Lower leg skin (tissue), 3 donors: ENCODE measurements around the gene PDSS2.

ENCODE experiments used
- POLR2A ChIP-seq, 2 donors: fragments of 450-650 bp; IDR thresholded peaks; one replicate each; pipeline ENCODE4 v1.6.1; 2016 to 2017; ENCODE audit warnings: antibody characterized with exemption in 2 of 2, mild to moderate bottlenecking in 1 of 2, moderate library complexity in 1 of 2
- TF ChIP-seq, protein P1 (sequence below), 3 donors: fragments of 450-650 bp; IDR thresholded peaks; one replicate each; pipeline ENCODE4 v1.5.1; 2016; ENCODE audit warnings: antibody characterized with exemption in 3 of 3, mild to moderate bottlenecking in 3 of 3, moderate library complexity in 2 of 3

DNA sequence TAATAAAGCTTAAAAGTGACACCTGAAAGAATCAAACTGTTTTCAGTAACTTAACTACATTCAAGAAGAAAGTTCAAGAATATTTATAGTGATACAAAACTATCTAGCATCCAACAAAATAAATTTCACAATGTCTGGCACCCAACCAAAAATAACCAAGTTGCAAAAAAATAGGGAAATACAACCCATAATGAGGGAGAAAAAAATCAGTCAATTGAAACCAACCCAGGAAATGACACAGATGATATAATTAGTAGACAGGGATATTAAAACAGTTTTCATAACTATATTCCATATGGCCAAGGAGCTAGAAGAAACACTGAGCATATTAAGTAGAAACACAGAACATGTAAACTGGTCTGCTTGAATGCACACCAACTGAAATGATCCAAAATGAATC is 223.9 kb downstream of the PDSS2 start:
- no peak for TF ChIP-seq POLR2A (IDR thresholded peaks at IDR 0.05)
- TF ChIP-seq, protein P1, sequence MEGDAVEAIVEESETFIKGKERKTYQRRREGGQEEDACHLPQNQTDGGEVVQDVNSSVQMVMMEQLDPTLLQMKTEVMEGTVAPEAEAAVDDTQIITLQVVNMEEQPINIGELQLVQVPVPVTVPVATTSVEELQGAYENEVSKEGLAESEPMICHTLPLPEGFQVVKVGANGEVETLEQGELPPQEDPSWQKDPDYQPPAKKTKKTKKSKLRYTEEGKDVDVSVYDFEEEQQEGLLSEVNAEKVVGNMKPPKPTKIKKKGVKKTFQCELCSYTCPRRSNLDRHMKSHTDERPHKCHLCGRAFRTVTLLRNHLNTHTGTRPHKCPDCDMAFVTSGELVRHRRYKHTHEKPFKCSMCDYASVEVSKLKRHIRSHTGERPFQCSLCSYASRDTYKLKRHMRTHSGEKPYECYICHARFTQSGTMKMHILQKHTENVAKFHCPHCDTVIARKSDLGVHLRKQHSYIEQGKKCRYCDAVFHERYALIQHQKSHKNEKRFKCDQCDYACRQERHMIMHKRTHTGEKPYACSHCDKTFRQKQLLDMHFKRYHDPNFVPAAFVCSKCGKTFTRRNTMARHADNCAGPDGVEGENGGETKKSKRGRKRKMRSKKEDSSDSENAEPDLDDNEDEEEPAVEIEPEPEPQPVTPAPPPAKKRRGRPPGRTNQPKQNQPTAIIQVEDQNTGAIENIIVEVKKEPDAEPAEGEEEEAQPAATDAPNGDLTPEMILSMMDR (IDR thresholded peaks at IDR 0.05) = no peak
